Tongue (tissue), 2 donors: ENCODE results near the gene ENOX2. TPM values are rescaled to one million over a fixed set of nuclear protein-coding genes. Genes with fewer than 3 reads are reported as not detected.
"Not testable (repeated sequence)": the region's sequence is repeated elsewhere in the genome, so short reads cannot be mapped to it uniquely, and the experiment has no call there.

Experiments
- DNase-seq: peaks from one replicate; pipeline ENCODE4 v3.0.0-alpha.2; 2015
- total RNA-seq: library from RNA; depleted of rRNA; stranded (reverse); fragments of >200 nt; gene quantifications from one replicate; pipeline ENCODE4 v1.2.3, GENCODE V29; 2014

The ENOX2 gene, protein sequence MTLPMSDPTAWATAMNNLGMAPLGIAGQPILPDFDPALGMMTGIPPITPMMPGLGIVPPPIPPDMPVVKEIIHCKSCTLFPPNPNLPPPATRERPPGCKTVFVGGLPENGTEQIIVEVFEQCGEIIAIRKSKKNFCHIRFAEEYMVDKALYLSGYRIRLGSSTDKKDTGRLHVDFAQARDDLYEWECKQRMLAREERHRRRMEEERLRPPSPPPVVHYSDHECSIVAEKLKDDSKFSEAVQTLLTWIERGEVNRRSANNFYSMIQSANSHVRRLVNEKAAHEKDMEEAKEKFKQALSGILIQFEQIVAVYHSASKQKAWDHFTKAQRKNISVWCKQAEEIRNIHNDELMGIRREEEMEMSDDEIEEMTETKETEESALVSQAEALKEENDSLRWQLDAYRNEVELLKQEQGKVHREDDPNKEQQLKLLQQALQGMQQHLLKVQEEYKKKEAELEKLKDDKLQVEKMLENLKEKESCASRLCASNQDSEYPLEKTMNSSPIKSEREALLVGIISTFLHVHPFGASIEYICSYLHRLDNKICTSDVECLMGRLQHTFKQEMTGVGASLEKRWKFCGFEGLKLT
- 9.2 TPM for total RNA-seq

DNA sequence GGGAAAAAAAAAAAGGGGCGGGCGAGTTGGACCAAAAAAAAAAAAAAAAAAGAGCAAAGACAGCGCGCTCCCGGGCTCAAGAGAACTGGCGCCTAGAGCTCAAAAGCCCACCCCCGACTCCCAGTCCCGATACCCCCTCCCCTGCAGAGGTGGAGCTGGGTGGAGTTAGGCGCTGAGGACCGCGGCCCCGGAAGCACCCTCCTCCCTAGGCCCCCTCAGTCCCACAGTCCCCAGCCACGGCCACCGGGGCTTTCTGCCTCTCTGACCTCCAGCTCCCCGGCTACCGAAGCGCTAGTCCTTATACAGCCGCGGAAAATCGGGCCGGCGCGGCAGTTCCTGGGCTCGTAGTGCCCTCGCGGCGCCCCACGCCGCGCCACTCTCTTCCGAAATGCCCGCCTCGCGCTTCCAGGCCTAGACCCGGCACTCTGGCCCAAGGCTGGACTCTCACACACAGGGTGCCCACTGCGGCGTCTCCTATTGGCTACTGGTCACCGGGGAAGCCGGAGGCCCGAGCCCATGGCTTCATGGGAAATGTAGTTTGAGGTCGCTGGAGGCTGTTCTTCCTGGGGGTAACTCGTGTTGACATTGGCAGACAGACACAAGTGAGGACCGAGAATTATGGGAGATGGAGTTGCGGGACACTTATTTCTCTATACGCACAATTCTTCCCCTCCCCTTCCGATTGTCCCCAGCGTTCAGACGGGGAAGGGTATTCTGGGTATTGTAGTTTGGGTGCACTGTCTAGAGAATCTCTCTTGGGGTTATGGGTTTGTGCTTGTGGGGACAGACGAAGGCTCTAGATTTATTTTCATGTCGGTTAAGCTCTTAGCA lies at the start of gene ENOX2:
Gene ENOX2, minus strand, starts transcription at position 427 of the 831 bp plus-strand sequence. CDS start 199,993 bp downstream, outside the sequence.
- peak; percentile 97 for DNase-seq

DNA sequence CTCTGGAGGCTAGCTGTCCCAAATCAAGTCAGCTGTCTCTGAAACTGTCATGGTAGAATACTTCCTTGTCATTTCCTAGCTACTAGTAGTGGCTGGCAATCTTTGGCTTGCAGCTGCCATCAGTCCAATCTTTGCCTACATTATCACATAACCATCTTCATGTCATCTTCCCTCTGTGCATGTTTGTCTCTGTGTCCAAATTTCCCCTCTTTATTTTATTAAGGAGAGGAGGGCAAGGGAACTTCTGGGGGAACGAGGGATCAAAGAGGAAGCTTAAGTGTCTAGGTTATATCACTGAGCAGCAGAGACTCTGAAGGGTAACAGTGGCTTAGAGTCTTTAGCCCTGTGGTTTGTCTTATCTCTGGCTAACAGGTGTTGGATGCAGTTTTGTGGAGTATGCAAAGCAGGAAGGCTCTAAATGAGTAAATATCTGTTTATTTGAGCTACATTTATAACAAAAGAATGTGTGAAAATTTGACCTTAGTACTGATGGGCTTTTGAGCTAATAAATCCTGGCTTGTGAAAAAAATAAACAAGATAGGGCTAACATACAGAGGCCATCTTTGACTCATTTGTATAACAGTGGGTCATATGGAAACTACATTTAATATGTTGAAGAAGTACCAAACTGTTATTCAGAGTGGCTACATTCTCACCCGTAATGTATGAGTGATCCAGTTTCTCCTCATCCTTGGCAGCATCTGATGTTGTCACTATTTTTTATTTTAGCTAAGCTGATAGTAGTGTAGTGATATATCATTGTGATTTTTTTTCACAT lies 49.4 kb upstream of the ENOX2 start:
- no peak for DNase-seq

DNA sequence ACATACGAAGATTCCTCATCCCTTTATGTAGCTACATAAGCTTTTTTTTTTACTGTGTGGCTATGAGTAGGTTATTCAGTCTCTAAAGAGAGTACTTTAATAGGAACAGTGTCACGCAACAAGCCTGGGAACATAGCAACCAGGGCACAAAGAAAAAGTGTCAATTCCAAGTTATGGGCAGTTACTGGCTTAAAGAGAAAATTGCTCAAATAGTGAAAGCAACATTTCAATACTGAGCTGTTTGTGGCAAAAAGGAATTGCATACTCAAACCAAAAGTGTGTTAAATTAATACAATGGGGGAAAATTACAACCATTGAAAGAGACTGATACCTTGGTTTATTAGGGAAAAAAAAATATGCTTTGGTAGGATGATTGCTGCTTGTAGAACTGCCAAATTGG lies 41.2 kb upstream of the ENOX2 start:
- DNase-seq: no peak

DNA sequence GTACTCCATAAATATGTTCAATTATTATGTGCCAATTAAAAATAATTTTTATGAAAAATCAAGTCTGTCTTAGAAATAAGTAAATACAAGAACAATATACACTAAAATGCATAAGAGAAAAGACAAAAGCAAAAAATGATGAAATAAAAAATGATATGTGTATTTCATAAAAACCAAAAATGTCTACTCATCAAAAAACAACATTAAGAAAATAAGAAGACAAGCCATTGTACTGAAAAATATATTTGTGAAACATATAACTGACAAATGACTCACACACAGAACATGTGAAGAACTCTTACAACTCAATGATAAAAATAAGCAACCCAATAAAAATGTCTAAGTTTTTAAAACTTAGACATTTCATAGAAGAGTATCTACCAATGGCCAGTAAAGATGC lies 34.1 kb upstream of the ENOX2 start:
- DNase-seq: no peak

DNA sequence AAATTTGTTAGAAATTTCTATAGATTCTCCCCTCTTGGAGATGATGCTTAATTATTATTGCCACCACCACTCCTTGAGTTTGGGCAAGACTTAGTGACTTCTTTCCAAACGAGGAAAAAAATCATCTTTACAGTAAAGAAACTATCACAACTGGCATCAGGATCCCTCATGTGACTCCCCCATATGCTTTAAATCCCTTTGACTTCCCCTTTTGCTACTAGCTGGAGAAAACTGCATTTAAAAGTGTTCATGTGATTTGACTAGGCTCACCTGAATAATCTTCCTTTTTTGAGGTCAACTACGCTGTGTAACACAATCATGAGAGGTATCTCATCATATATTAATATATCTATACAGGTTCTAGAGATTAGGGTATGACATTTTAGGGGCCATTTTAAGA lies 30.3 kb upstream of the ENOX2 start:
- no peak for DNase-seq

DNA sequence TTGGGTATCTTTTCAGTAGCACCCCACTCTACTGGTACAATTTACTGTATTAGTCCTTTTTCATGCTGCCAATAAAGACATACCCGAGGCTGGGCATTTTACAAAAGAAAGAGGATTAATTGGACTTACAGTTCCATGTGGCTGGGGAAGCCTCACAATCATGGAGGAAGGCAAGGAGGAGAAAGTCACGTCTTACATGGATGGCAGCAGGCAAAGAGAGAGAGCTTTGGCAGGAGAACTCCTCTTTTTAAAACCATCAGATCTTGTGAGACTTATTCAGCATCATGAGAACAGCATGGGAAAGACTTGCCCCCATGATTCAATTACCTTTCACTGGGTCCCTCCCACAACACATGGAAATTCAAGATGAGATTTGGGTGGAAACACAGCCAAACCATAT lies 17.4 kb upstream of the ENOX2 start:
- not testable (repeated sequence) for DNase-seq

DNA sequence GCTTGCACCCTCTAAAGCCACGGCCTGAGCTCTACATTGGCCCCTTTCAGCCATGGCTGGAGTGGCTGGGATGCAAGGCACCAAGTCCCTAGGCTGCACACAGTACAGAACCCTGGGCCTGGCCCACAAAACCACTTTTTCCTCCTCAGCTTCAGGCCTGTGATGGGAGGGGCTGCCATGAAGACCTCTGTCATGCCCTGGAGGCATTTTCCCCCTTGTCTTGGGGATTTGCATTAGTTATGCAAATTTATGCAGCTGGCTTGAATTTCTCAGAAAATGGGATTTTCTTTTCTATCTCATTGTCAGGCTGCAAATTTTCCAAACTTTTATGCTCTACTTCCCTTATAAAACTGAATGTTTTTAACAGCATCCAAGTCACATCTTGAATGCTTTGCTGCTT lies 16.7 kb upstream of the ENOX2 start:
- DNase-seq: not testable (repeated sequence)

DNA sequence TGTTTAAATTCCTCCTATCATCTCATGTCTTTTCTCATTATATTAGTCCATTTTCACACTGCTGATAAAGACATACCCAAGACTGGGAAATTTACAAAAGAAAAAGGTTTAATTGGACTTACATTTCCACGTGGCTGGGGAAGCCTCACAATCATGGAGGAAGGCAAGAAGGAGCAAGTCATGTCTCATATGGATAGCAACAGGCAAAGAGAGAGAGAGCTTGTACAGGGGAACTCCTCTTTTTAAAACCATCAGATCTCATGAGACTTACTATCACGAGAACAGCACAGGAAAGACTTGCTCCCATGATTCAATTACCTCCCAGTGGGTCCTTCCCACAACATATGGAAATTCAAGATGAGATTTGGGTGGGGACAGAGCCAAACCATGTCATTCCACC lies 15.5 kb upstream of the ENOX2 start:
- DNase-seq: not testable (repeated sequence)

DNA sequence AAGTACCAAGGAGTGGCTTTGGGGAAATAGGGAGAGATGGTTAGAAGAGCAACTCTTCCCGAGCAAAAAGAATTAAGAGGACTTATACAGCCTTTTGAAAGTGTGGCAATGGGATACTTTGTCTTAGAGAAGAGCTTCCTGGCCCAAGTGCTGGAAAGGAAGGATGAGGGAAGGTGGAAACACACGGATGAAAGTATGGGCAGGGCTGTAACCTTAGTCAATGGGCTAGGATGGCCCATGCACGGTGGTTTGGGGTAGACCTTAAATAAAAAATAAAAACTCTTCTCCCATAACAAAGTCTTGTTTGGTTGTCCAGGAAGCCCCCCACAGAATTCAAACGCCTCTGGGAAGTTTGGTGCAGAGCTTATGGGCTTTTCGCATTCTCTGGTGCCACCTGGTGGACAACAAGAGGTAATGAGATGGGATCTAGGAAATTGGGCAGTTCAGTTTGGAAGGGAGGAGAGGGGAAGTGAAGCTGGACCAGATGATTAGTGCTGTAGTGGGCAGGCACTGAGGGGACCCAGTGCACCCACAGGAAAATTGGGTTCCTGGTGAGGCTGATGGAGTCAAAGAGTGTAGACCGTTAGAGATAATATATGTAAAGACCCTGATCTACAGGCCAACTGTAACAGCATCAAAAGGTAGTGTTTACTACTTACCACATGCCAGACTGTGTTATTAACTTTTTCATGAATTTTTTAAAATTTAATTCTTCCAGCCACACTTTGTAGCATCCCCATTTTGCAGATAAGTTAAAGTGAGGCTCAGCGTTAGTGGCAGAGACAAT lies 13.8 kb upstream of the ENOX2 start:
- DNase-seq: peak; percentile 78

DNA sequence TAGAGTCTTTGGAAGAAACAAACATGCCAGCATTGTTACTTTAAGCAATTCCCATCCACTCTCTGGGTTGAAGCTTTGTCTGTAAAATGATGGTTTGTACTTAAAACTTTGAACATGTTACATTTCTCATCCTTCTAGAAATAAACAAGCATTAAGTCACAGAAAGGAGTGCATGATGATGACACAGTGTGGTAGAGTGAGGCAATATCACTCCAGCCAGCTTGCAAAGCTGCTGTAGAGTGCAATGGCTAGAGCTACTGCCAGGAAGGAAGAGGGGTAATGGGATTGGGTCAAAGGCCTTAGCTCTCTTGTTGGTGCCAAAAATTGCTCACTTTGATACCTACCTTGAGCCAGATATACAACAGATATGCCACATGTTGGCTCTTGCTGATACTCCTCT lies 12.3 kb upstream of the ENOX2 start:
- DNase-seq: no peak

DNA sequence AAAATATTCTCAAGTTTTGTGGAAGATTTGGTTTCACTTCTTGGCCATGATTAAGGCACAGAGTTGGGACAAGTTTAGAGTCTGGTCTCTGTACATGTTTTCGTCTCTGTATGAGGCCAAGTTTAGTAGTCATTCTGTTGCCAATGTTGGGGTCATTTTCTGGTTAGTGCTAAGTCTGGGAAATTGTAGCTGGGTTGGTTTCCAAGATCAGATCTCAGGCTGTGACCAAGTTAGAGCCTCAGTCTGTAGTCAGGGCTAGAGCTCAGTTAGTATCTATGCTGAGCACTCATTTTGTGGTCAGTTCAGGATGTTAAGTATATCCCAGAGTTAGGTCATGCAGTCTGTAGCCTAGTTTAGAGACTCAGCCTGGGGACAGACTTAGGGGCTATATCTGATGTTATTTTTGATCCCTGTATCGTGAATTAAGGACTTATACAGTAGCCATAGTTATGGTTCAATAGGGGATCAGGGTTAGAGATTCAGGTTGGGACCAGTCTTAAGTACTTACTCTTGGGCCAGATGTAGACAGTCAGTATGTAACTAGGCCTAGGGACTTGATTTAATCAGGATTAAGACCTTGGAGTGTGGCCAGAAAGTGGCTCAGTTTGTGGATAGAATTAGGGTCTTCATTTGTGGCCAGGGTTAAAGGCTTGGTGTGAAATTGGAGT lies 6.6 kb upstream of the ENOX2 start:
- no peak for DNase-seq

DNA sequence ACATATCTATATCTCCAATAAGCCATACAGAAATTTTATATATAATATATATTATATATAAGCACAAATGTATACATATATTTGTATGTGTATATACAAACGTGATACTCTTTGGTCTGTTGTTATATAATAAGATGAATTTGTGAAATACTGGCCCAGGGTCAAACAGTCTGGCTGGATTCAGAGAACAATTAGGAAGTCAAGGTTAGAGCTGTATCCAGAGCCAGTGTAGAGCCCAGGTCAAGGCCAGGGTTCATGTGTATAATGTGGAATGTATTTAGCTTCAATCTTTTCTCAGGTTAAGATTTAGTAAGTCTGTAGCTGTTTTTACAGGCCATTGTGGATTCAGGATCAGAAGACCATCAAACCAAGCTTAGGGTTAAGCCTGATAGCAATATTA lies 3.8 kb upstream of the ENOX2 start:
- no peak for DNase-seq

DNA sequence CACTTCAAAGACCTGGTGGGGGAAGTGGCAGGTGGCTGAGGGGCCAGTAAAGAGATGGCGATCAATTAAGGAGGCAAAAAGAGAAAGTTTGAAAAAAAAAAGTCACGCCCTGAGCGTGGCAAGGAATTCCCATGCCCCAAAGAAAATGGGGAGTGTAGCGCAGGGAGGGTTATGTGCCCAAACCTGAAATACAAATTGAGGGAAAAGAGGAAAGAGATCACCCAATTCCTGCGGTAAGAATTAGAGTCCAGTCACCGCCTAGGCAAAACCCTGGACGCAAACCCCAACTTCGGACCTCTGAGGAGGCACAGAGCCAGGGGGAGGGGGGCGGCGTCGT lies 595 bp downstream of the ENOX2 start:
- DNase-seq: peak; percentile 10

DNA sequence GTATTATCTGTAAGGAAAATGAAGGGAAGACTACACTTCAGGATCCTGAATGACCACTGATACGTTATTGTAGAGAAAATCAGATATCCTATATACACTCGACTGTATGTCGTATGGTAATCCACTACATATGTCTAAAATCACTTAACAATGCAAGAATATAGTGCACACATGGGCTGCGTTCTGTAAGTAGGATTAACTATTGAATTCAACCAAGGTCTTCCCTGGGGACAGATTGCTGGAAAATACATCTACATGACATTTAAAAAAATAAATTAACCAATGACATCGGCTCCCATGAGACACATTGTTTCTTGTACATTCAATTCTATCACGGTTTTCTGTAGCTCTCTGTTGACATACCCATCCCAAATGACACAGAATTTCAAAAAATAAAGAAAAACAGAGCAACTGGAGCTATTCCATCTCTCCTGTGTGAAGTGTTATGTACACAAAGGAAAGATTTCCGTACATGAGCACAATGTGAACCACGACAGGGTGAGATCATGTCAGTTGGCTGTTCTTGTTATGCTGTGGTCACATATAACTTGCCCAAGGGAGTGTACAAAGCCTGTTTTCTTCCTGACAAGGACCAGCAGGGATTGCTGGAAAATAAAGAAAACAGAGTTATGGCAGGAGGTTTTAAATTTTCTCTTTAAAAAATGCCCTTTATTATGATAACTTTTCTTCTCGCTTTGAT lies 6.1 kb downstream of the ENOX2 start:
- DNase-seq: peak; percentile 34

DNA sequence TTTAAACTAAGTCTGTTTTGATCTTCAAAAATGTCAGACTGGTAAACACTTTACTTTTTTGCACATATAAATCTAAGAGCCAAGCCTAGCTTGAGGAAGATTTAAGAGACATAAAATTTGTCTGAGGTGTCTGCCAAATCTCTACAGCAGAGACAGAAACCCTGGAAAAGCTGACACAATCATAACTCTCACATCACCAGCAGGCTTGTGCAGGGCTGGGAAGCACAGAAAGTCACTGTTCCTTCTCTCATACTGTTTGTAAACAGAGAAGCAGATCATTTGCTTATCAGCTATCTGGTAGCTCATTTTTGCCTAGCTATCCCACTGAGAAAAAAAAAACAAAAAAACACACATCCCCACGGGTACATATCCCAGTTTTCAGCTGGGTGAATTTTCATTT lies 7.0 kb downstream of the ENOX2 start:
- DNase-seq: peak; percentile 27

DNA sequence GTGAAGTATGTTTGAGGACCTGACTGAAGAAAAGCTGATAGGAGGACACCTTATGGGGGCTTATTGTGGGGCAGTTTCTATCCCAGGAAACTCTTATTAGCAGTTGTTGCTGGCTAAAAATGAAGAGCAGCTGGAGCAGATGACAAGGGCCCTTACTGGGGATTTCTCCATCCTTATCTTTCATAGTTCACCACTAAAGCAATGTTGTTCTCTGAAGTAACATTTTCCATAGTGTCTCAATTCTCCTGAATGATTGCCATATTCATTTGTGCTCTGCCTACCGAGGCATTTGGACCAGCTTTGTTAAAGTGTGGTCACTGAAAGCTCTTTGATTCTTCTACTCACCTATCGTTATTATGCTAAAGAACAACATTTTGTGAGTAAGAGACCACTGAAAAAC lies 7.7 kb downstream of the ENOX2 start:
- no peak for DNase-seq

DNA sequence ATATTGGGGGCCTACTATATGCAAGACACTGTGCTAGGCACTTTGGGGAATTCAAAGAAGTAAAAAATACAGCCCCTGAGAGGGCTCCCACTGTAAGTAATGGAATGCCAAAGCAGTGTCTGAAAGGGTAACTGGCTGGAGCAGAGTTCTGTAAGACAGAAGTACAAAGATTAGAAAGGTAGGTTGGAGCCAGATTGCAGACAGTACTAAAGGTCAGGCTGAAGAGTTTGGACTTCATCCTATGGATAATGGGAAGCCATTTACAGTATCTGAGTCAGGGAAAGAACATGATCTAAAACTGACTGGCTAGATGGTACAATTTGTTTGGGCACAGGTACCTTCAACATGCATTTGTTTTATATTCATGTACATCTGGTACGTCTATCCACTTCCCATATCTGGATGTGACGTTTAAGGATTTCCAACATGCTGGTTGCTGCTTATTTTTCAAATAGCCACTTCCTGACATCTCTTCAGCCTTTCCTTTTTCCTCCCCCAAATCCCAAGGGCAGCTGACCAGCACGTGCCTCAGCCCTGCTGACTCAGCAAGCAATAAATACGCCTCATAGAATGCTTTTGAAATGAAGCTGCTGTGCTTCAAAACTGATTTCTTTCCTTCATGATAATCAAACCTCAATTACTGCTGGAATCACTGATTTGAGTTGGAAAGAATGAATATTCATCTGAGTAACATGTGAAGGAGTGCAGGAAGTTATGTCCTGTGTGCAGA lies 9.5 kb downstream of the ENOX2 start:
- DNase-seq: peak; percentile 13

DNA sequence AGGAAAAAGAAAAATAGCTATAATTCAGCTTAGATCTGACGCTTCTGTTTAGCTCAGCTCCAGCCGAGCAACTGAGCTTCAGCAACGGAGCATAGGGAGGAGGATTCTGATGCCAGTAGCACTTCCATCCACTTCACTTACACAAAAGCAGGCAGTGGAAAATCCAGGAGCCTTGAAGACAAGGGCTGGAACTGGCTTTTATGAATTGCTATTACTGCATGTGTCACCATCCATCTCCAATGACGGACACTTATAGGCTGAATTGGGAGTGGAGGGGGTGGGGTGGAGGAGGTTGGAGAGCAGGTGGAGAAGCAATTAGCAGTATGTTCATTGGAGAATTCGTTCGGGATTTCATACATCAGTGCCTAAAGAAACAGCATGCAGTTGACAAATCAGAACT lies 15.6 kb downstream of the ENOX2 start:
- peak; percentile 58 for DNase-seq

DNA sequence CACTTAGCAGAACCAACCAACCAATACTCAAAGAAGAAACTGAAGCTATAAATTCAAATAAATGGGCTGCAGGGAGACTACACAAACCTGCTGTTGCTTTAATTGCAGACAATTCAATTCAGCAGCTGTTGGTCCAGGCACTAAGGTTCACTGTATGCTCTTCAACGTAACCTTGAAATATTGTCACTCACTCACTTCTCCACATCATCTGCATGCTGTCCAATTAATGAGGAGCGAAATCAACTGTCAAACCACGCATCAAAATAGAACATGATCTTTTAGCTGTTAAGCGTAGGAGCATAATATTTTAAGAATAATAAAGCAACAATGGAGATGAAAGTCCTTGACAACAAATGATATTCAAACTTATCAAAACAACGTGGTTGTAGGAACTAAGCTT lies 17.0 kb downstream of the ENOX2 start:
- DNase-seq: no peak

DNA sequence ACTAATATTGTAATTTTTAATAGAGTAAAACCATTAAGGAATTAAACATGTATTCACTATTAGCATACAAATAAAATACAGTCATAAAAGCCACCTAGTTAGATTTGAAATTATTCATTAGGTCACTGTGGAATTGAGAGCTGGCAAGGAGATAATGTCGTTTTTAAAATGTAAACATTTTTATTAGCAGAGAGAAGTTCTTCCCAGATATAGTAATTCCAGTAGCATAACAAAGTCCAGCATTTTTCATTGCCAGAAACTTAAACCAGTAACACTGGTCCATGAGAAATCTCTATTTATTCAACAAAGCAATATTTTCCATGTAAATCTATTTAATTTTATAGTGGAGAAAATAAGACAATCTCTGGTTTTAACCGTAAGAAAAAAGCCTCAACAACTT lies 17.5 kb downstream of the ENOX2 start:
- DNase-seq: no peak
